HCT116 (cell line): Measurements from ENCODE around the gene CAAP1. TPM values are rescaled to one million over a fixed set of nuclear protein-coding genes. Genes with fewer than 3 reads are reported as not detected.

ENCODE experiments used
- ATAC-seq: fragments of 200-7000 bp; cut with Tn5 transposase; 2 replicates; pipeline ENCODE4 v1.9.1; 2020; ENCODE audit warnings: mild to moderate bottlenecking, moderate library complexity
- BruUV-seq: library from RNA; stranded (reverse); fragments of 400-500 nt; replicated peaks from 2 replicates; lab custom pipeline; 2021; lab: Mats Ljungman, UMichigan
- CTCF ChIA-PET: fragments of 300-600 bp; sonication (Branson Sonifier 250); formaldehyde crosslinking; loops from one replicate; lab custom pipeline; 2021; ENCODE audit warnings: antibody characterized with exemption; lab: Charles Lee
- POLR2A ChIA-PET: fragments of 300-600, 350-600 bp; sonication (Branson Sonifier 250); formaldehyde crosslinking; loops from one replicate; lab custom pipeline; 2021; ENCODE audit warnings: antibody characterized with exemption; lab: Charles Lee
- RAD21 ChIA-PET, 2 experiments: fragments of 300-600 bp; sonication (Branson Sonifier 250); formaldehyde crosslinking; loops; one replicate each; lab custom pipeline; 2023; ENCODE audit warnings: low total read pairs in 2 of 2; ENCODE audit not compliant: uncharacterized antibody in 2 of 2, unreplicated experiment in 2 of 2, low non-redundant PET in 1 of 2; lab: Charles Lee
- DNase-seq: peaks from one replicate; pipeline ENCODE4 v3.0.0-alpha.2; 2010; ENCODE audit warnings: low read depth, low spot score
- H2AFZ ChIP-seq: fragments of 200-600 bp; shearing (Covaris generic), sonication (generic); 2 replicates; pipeline ENCODE4 v1.6.1; 2017; ENCODE audit warnings: low read depth, mixed run types, mixed read lengths, antibody characterized with exemption, low read length; ENCODE audit not compliant: poor library complexity, severe bottlenecking
- H3K27ac ChIP-seq: 2 replicates; pipeline ENCODE4 v1.5.1; 2012; ENCODE audit warnings: low read depth, low read length
- H3K27me3 ChIP-seq: fragments of 200-600 bp; sonication (generic); 2 replicates; pipeline ENCODE4 v1.6.1; 2016; ENCODE audit warnings: mixed run types, low read length, mixed read lengths; ENCODE audit not compliant: insufficient read depth
- H3K36me3 ChIP-seq, 2 experiments: fragments of 200-500 bp in 1 of 2; fragments of 200-600 bp in 1 of 2; sonication (Bioruptor generic) in 1 of 2; sonication (generic) in 1 of 2; 2 replicates each; pipeline versions ENCODE4 v1.5.1 to v1.6.1; 2014 to 2016; ENCODE audit warnings: low read length in 2 of 2, inconsistent platforms in 1 of 2, mixed read lengths in 1 of 2, mixed run types in 1 of 2; ENCODE audit not compliant: insufficient read depth in 2 of 2, control insufficient read depth in 1 of 2
- H3K4me1 ChIP-seq, 2 experiments: fragments of 200-600 bp in 1 of 2; sonication (generic) in 1 of 2; 2 replicates each; pipeline versions ENCODE4 v1.5.1 to v1.6.1; 2012 to 2017; ENCODE audit warnings: low read length in 2 of 2, inconsistent platforms in 1 of 2, mild to moderate bottlenecking in 1 of 2, mixed read lengths in 1 of 2, mixed run types in 1 of 2, moderate library complexity in 1 of 2; ENCODE audit not compliant: insufficient read depth in 2 of 2, control insufficient read depth in 1 of 2
- H3K4me2 ChIP-seq: fragments of 200-600 bp; sonication (generic); 2 replicates; pipeline ENCODE4 v1.6.1; 2017; ENCODE audit warnings: mixed run types, low read length, mixed read lengths
- H3K4me3 ChIP-seq, 2 experiments: fragments of 200-600 bp in 1 of 2; sonication (generic) in 1 of 2; replicated peaks in 1 of 2; 2 replicates each; pipeline ENCODE4 v1.5.1; 2011 to 2016; ENCODE audit warnings: low read length in 2 of 2, control low read depth in 1 of 2, low read depth in 1 of 2, mild to moderate bottlenecking in 1 of 2, mixed read lengths in 1 of 2, mixed run types in 1 of 2
- H3K79me2 ChIP-seq: fragments of 200-600 bp; sonication (generic); 2 replicates; pipeline ENCODE4 v1.6.1; 2017; ENCODE audit warnings: mild to moderate bottlenecking, mixed run types, low read length, moderate library complexity, mixed read lengths; ENCODE audit not compliant: insufficient read depth
- H3K9ac ChIP-seq: fragments of 200-600 bp; sonication (generic); 2 replicates; pipeline ENCODE4 v1.6.1; 2016; ENCODE audit warnings: low read length, mixed read lengths
- H3K9me2 ChIP-seq: fragments of 200-600 bp; sonication (generic), shearing (Covaris generic); 2 replicates; pipeline ENCODE4 v1.6.1; 2017; ENCODE audit warnings: mixed run types, mild to moderate bottlenecking, moderate library complexity; ENCODE audit not compliant: insufficient read depth
- H3K9me3 ChIP-seq, 2 experiments: fragments of 200-500 bp in 1 of 2; fragments of 200-600 bp in 1 of 2; sonication (Bioruptor generic) in 1 of 2; sonication (generic) in 1 of 2; 2 replicates each; pipeline ENCODE4 v1.6.1; 2014 to 2017; ENCODE audit warnings: low read length in 2 of 2, mixed read lengths in 2 of 2, inconsistent platforms in 1 of 2, low read depth in 1 of 2, mild to moderate bottlenecking in 1 of 2, mixed run types in 1 of 2, moderate library complexity in 1 of 2; ENCODE audit not compliant: control insufficient read depth in 1 of 2, insufficient read depth in 1 of 2
- H4K20me1 ChIP-seq: fragments of 200-600 bp; sonication (generic), shearing (Covaris generic); 2 replicates; pipeline ENCODE4 v1.6.1; 2017; ENCODE audit warnings: mixed run types, mild to moderate bottlenecking, moderate library complexity; ENCODE audit not compliant: insufficient read depth
- ATF3 ChIP-seq: IDR thresholded peaks from 2 replicates; pipeline ENCODE4 v1.6.1; 2012
- CBX3 ChIP-seq: IDR thresholded peaks from 2 replicates; pipeline ENCODE4 v1.6.1; 2012; ENCODE audit warnings: low read depth
- CEBPB ChIP-seq: IDR thresholded peaks from 2 replicates; pipeline ENCODE4 v1.6.1; 2012; ENCODE audit warnings: low read depth
- EGR1 ChIP-seq: IDR thresholded peaks from 2 replicates; pipeline ENCODE4 v1.6.1; 2012; ENCODE audit warnings: low read depth
- ELF1 ChIP-seq: IDR thresholded peaks from 2 replicates; pipeline ENCODE4 v1.6.1; 2012; ENCODE audit warnings: low read depth, borderline replicate concordance
- EZH2 ChIP-seq: fragments of 200-600 bp; sonication (generic); IDR thresholded peaks from 2 replicates; pipeline ENCODE4 v1.6.1; 2017; ENCODE audit warnings: antibody characterized with exemption, mixed run types
- EZH2phosphoT487 ChIP-seq: fragments of 200-600 bp; IDR thresholded peaks from 2 replicates; pipeline ENCODE4 v1.6.1; 2018; ENCODE audit warnings: antibody characterized with exemption, borderline replicate concordance
- JUND ChIP-seq: IDR thresholded peaks from 2 replicates; pipeline ENCODE4 v1.6.1; 2012
- POLR2AphosphoS5 ChIP-seq: IDR thresholded peaks from 2 replicates; pipeline ENCODE4 v1.6.1; 2011; ENCODE audit warnings: mild to moderate bottlenecking, low read depth, low read length, moderate library complexity
- REST ChIP-seq: IDR thresholded peaks from 2 replicates; pipeline ENCODE4 v1.6.1; 2012; ENCODE audit warnings: low read depth
- SIN3A ChIP-seq: IDR thresholded peaks from 2 replicates; pipeline ENCODE4 v1.6.1; 2012; ENCODE audit warnings: low read depth
- SP1 ChIP-seq: IDR thresholded peaks from 2 replicates; pipeline ENCODE4 v1.6.1; 2012; ENCODE audit warnings: low read depth
- SRF ChIP-seq: IDR thresholded peaks from 2 replicates; pipeline ENCODE4 v1.6.1; 2012; ENCODE audit warnings: low read depth
- YY1 ChIP-seq: IDR thresholded peaks from 2 replicates; pipeline ENCODE4 v1.6.1; 2011; ENCODE audit warnings: low read length, low read depth, moderate library complexity, mild to moderate bottlenecking; ENCODE audit not compliant: insufficient replicate concordance; ENCODE audit errors: extremely low read depth
- ZBTB33 ChIP-seq: IDR thresholded peaks from 2 replicates; pipeline ENCODE4 v1.6.1; 2011; ENCODE audit warnings: mild to moderate bottlenecking, low read length, moderate library complexity; ENCODE audit not compliant: insufficient replicate concordance; ENCODE audit errors: extremely low read depth
- intact Hi-C: fragments of 100-400 bp; cut with micrococcal nuclease; formaldehyde crosslinking; loops from 2 replicates; pipeline ENCODE4 v1.10.0; 2022
- total RNA-seq: library from RNA; stranded (reverse); gene quantifications from one replicate; pipeline ENCODE4 v1.2.1, GENCODE V29; 2021; ENCODE audit not compliant: unreplicated experiment
- TF ChIP-seq, protein P1 (sequence below): IDR thresholded peaks from 2 replicates; pipeline ENCODE4 v1.6.1; 2012
- TF ChIP-seq, protein P2 (sequence below), 3 experiments: fragments of 200-600 bp in 1 of 3; sonication (generic) in 1 of 3; IDR thresholded peaks in 2 of 3; conservative IDR thresholded peaks in 1 of 3; 2 replicates each; pipeline ENCODE4 v1.5.1; 2012 to 2017; ENCODE audit warnings: low read depth in 2 of 3, low read length in 2 of 3, antibody characterized with exemption in 1 of 3, borderline replicate concordance in 1 of 3, control low read depth in 1 of 3, mild to moderate bottlenecking in 1 of 3, mixed read lengths in 1 of 3, mixed run types in 1 of 3, moderate library complexity in 1 of 3; ENCODE audit not compliant: insufficient read depth in 1 of 3

Gene CAAP1
- total RNA-seq, 1 experiment from 2014 or later = 19.1 TPM

- Histone ChIP-seq H3K4me2 (no peak overlapping the region), H3K27me3 (no peaks in the 10 kb centered on the region), H3K9me2 (no peaks in the 10 kb centered on the region), H3K4me3 (no peak overlapping the region), H3K4me1 (no peaks in the 10 kb centered on the region), H2AFZ (no peak overlapping the region), H3K9me3 (no peaks in the 10 kb centered on the region), H4K20me1 (no peaks in the 10 kb centered on the region), H3K79me2 (peaks cover 3% of the 10 kb centered on the region; the same call in 1 of the 2 replicates), H3K27ac (no peak overlapping the region), H3K9ac (no peak overlapping the region), H3K36me3 (peaks cover 34 to 68% of the 10 kb centered on the region in 2 experiments)
- ATAC-seq (no peak), DNase-seq (no peak)
- CTCF ChIA-PET = no interaction called here
- no peak for TF ChIP-seq EZH2phosphoT487
- no peak for TF ChIP-seq CEBPB
- TF ChIP-seq REST = no peak
- TF ChIP-seq CBX3 = no peak
- TF ChIP-seq, protein P1, sequence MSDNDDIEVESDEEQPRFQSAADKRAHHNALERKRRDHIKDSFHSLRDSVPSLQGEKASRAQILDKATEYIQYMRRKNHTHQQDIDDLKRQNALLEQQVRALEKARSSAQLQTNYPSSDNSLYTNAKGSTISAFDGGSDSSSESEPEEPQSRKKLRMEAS = no peak
- no peak for TF ChIP-seq SRF
- TF ChIP-seq ELF1 = no peak
- no peak for TF ChIP-seq POLR2AphosphoS5
- TF ChIP-seq, protein P2, sequence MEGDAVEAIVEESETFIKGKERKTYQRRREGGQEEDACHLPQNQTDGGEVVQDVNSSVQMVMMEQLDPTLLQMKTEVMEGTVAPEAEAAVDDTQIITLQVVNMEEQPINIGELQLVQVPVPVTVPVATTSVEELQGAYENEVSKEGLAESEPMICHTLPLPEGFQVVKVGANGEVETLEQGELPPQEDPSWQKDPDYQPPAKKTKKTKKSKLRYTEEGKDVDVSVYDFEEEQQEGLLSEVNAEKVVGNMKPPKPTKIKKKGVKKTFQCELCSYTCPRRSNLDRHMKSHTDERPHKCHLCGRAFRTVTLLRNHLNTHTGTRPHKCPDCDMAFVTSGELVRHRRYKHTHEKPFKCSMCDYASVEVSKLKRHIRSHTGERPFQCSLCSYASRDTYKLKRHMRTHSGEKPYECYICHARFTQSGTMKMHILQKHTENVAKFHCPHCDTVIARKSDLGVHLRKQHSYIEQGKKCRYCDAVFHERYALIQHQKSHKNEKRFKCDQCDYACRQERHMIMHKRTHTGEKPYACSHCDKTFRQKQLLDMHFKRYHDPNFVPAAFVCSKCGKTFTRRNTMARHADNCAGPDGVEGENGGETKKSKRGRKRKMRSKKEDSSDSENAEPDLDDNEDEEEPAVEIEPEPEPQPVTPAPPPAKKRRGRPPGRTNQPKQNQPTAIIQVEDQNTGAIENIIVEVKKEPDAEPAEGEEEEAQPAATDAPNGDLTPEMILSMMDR (IDR thresholded peaks at IDR 0.05 in 2 of 3, conservative IDR thresholded peaks at IDR 0.05 in 1 of 3; ENCODE audit: borderline replicate concordance in 1 of 3, insufficient read depth in 1 of 3, low read depth in 2 of 3, low read length in 2 of 3) = no peak
- no peak for TF ChIP-seq JUND
- TF ChIP-seq SP1 = no peak
- no peak for TF ChIP-seq EGR1
- TF ChIP-seq SIN3A = no peak
- TF ChIP-seq ZBTB33 = no peak
- no peak for TF ChIP-seq ATF3
- TF ChIP-seq YY1 = no peak
- no peak for TF ChIP-seq EZH2
- POLR2A ChIA-PET = no interaction called here
- RAD21 ChIA-PET = no interaction called here
- intact Hi-C loops = no loop called here
- no TSS peak for BruUV-seq
Measured at GRCh38 chr9:26919698-26920097, 27.1 kb upstream of the CAAP1 start.
